Posterior cingulate gyrus (tissue), 11 donors: ENCODE results near the gene HES1.

Experiments used
- DNase-seq, 10 donors: peaks; one replicate each; pipeline versions ENCODE4 v3.0.0 to v3.0.0-alpha.2; 2020 to 2021; ENCODE audit warnings: mixed read lengths in 3 of 10
- intact Hi-C: fragments of 100-400 bp; cut with DNase I; formaldehyde crosslinking; loops from one replicate; pipeline ENCODE4 v1.15.1; 2023

HES1 gene

GRCh38 chr3:194184265-194184751, 48.4 kb downstream of the HES1 start:
- intact Hi-C loops = no loop called here
- DNase-seq = no peak

DNA sequence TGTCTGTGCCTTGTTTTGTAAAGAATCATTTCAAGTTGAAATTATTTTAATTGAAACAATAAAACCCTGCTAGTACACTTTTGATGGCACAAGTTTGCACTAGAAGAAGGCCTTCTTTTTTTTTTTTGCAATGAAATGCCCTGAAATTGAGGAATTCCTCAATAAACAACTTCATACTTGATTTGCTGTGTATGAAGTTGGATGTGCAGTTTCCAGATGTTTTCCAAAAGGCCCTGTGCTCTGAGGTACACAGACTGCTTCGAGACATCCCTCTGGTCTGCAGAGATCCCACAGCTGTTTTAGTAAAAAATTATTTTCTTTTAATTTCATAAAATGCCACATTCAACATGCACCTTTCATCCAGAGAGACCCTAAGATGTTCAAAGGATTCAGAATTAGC, 48.9 kb downstream of the HES1 start:
- intact Hi-C loops = no loop called here
- DNase-seq = no peak

DNA sequence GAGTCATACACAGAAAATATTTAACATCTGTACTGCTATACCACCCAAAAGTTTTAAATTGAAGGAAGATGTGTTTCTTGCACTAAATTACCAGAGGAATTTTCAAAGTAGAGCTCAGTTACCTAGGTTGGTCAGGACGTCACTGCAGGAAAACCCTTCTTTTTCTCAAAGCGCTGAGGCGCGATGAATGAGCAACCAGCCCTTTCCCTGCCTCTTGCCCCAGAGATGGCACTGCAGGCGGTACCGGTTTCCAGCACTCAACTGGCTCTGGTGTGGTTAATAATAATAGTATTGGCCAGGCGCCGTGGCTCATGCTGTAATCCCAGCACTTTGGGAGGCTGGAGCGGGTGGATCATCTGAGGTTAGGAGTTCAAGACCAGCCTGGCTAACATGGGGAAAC, 49.3 kb downstream of the HES1 start:
- intact Hi-C loops = no loop called here
- no peak for DNase-seq

DNA sequence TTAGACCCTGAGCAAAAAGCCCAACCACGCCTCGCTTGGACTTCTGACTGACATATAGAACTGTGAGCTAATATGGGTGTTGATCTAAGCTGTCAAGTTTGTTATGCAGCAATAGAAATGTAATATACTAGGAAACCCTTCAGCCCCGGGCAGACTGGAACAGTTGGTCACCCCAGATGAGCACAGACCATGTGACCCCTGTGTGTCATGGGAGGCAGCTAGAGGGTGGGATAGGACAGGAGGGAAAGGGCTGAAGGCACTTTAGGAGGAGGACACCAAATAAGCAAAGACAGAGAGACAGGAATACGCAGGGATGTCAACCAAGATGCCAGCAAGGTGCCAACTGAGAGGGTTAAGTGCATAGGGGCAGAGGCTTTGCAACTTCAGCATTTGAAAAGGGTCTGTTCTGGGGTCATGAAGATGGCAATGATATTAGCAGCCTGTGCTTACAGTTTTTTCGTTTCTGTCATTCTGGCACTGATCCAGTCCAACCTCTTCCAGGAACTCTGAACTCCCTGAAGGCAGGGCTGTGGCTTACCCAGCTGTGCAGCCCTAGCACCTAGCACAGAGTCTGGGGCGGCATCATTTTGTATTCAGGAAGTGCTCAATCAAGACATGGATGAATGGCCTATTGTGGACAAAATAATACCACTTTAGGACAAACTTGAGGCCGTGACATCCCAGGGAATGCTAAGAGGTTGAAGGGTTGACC, 51.4 kb downstream of the HES1 start:
- no peak for DNase-seq
- intact Hi-C loops = no loop called here
